ENCODE results near the gene KRT33A. TPM values are rescaled to one million over a fixed set of nuclear protein-coding genes. Genes with fewer than 3 reads are reported as not detected.
A peak's percentile ranks its signal among the peaks of the same experiment; 100 is the strongest.

The KRT33A gene
- total and polyA plus RNA-seq, 4 donors = not detected

- Histone ChIP-seq H3K4me3 (ENCODE audit: low read depth in 1 of 3, low read length in 3 of 3) (no peak overlapping the region), H3K27me3 (ENCODE audit: control insufficient read depth in 4 of 4, insufficient read depth in 4 of 4, low read length in 3 of 4) (peaks cover 0 to 10% (median 0%) of the 10 kb centered on the region in 4 donors), H3K9me3 (ENCODE audit: control insufficient read depth in 4 of 4, low read length in 3 of 4) (peaks cover 0 to 6% (median 0%) of the 10 kb centered on the region in 4 donors), H3K36me3 (ENCODE audit: control insufficient read depth in 4 of 4, insufficient read depth in 3 of 4, low read depth in 1 of 4, low read length in 3 of 4) (no peaks in the 10 kb centered on the region), H3K4me1 (ENCODE audit: control insufficient read depth in 4 of 4, insufficient read depth in 4 of 4, low read length in 3 of 4) (no peaks in the 10 kb centered on the region), H3K27ac (ENCODE audit: low read depth in 1 of 2, low read length in 2 of 2) (no peak overlapping the region), H3K9ac (ENCODE audit: low read depth in 1 of 2, low read length in 2 of 2) (no peak overlapping the region)
- TF ChIP-seq FOXA2 (IDR thresholded peaks at IDR 0.05) (no peak), HNF4A (conservative IDR thresholded peaks at IDR 0.05) (no peak), ZBTB33 (IDR thresholded peaks at IDR 0.05) (no peak), RXRA (IDR thresholded peaks at IDR 0.05) (no peak), EGR1 (IDR thresholded peaks at IDR 0.05; ENCODE audit: low read depth in 2 of 2) (no peak), SP1 (IDR thresholded peaks at IDR 0.05) (no peak)
- WGBS = 86% methylated on average over 4 of the region's 4 CpGs
- DNase-seq (ENCODE audit: low spot score) = no peak
These were observed 3.9 kb upstream of the KRT33A start for GRCh38 chr17:41354536-41354935.

- no peak overlapping the region for H3K27ac ChIP-seq (ENCODE audit: low read depth in 1 of 2, low read length in 2 of 2)
- no peak overlapping the region for H3K4me3 ChIP-seq (ENCODE audit: low read depth in 1 of 3, low read length in 3 of 3)
- 74% methylated on average over 7 of the region's 7 CpGs for WGBS
- H3K27me3 ChIP-seq (ENCODE audit: control insufficient read depth in 4 of 4, insufficient read depth in 4 of 4, low read length in 3 of 4) = peaks cover 0 to 10% (median 0%) of the 10 kb centered on the region in 4 donors
- peaks cover 0 to 3% (median 0%) of the 10 kb centered on the region in 4 donors for H3K9me3 ChIP-seq (ENCODE audit: control insufficient read depth in 4 of 4, low read length in 3 of 4)
- TF ChIP-seq REST (IDR thresholded peaks at IDR 0.05) (peak; percentile 79), GABPA (IDR thresholded peaks at IDR 0.05 in 1 of 2, conservative IDR thresholded peaks at IDR 0.05 in 1 of 2) (no peak)
- H3K9ac ChIP-seq (ENCODE audit: low read depth in 1 of 2, low read length in 2 of 2) = no peak overlapping the region
- H3K36me3 ChIP-seq (ENCODE audit: control insufficient read depth in 4 of 4, insufficient read depth in 3 of 4, low read depth in 1 of 4, low read length in 3 of 4) = no peaks in the 10 kb centered on the region
- DNase-seq (ENCODE audit: low spot score) = no peak
- no peaks in the 10 kb centered on the region for H3K4me1 ChIP-seq (ENCODE audit: control insufficient read depth in 4 of 4, insufficient read depth in 4 of 4, low read length in 3 of 4)
These were observed 2.2 kb upstream of the KRT33A start for GRCh38 chr17:41352597-41353366.

DNA sequence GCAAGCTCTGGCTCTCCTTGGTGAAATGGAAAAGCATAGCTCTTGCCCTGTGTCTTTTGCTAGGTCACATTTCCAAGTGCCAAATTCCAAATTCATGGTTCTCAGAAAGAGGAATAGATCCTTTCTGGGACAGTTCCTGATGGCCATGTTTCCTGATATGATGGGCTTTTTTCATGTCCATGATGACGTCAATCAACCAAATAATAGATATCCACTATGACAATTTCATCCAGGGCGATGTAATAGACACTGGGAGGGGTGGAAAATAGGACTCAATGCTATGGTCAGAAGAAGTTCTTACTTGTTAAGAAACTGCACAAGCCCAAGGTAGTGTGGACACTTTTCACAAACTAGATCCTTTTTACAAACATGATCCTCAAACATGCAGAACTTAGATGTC lies 549 bp upstream of the KRT33A start:
- Histone ChIP-seq H3K4me3 (ENCODE audit: low read depth in 1 of 3, low read length in 3 of 3) (no peak overlapping the region), H3K9ac (ENCODE audit: low read depth in 1 of 2, low read length in 2 of 2) (no peak overlapping the region), H3K9me3 (ENCODE audit: control insufficient read depth in 4 of 4, low read length in 3 of 4) (no peaks in the 10 kb centered on the region), H3K27ac (ENCODE audit: low read depth in 1 of 2, low read length in 2 of 2) (no peak overlapping the region), H3K27me3 (ENCODE audit: control insufficient read depth in 4 of 4, insufficient read depth in 4 of 4, low read length in 3 of 4) (peaks cover 0 to 7% (median 0%) of the 10 kb centered on the region in 4 donors), H3K4me1 (ENCODE audit: control insufficient read depth in 4 of 4, insufficient read depth in 4 of 4, low read length in 3 of 4) (no peaks in the 10 kb centered on the region), H3K36me3 (ENCODE audit: control insufficient read depth in 4 of 4, insufficient read depth in 3 of 4, low read depth in 1 of 4, low read length in 3 of 4) (no peaks in the 10 kb centered on the region)
- WGBS = 83% methylated on average over 2 of the region's 2 CpGs
- TF ChIP-seq REST (IDR thresholded peaks at IDR 0.05) = no peak
- no peak for TF ChIP-seq MAX (IDR thresholded peaks at IDR 0.05)
- TF ChIP-seq ZBTB33 (IDR thresholded peaks at IDR 0.05) = no peak
- no peak for TF ChIP-seq HNF4A (conservative IDR thresholded peaks at IDR 0.05)
- TF ChIP-seq GABPA (IDR thresholded peaks at IDR 0.05 in 1 of 2, conservative IDR thresholded peaks at IDR 0.05 in 1 of 2) = no peak
- no peak for TF ChIP-seq ATF3 (IDR thresholded peaks at IDR 0.05)
- TF ChIP-seq FOXA1 (IDR thresholded peaks at IDR 0.05) = no peak
- no peak for TF ChIP-seq EGR1 (IDR thresholded peaks at IDR 0.05; ENCODE audit: low read depth in 2 of 2)
- TF ChIP-seq RXRA (IDR thresholded peaks at IDR 0.05) = no peak
- TF ChIP-seq FOXA2 (IDR thresholded peaks at IDR 0.05) = no peak
- no peak for TF ChIP-seq JUND (IDR thresholded peaks at IDR 0.05)
- DNase-seq (ENCODE audit: low spot score) = no peak
